Measurements from ENCODE around the gene FGD2.

The FGD2 gene, protein sequence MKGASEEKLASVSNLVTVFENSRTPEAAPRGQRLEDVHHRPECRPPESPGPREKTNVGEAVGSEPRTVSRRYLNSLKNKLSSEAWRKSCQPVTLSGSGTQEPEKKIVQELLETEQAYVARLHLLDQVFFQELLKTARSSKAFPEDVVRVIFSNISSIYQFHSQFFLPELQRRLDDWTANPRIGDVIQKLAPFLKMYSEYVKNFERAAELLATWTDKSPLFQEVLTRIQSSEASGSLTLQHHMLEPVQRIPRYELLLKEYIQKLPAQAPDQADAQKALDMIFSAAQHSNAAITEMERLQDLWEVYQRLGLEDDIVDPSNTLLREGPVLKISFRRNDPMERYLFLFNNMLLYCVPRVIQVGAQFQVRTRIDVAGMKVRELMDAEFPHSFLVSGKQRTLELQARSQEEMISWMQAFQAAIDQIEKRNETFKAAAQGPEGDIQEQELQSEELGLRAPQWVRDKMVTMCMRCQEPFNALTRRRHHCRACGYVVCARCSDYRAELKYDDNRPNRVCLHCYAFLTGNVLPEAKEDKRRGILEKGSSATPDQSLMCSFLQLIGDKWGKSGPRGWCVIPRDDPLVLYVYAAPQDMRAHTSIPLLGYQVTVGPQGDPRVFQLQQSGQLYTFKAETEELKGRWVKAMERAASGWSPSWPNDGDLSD

DNA sequence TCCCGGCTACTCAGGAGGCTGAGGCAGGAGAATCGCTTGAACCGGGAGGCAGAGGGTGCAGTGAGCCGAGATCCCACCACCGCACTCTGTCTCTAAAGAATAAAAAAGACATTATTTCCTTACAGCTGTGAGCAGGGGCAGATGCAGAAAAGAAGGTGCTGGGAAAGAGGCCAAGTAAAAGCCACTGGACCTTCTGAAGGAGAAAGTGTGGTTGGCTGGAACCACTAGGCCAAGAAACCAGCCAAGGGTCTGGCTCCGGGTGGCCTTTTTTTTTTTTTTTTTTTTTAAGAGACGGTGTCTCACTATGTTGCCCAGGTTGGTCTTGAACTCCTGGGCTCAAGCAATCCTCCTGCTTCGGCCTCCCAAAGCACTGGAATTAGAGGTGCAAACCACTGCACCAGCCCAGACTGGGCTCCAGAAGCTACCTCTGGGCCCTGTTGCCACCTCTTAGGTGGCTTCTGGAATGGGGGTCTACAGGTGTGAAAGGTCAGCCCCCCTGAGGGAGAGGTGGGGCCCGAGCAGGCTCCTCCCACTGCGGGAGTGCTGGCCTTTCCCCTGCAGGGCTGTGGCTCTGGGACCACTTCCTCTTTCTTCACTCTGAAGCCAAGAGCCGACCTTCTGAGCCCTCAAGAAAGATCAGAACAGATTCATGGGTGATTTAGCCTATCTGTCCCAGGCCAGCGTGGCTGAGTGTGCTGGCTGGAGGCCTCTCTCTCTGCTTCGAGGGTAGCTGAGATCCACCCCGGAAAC is at the start of gene FGD2:
Gene FGD2, plus strand, starts transcription at position 595 of the 750 bp plus-strand sequence. CDS start 163 bp downstream, outside the sequence.
- ATAC-seq, result no peak
- no peak for TF ChIP-seq ZFP30 (CRISPR knock-in tag; IDR thresholded peaks at IDR 0.05)
- no peak for TF ChIP-seq RARB (CRISPR knock-in tag; IDR thresholded peaks at IDR 0.05)
- TF ChIP-seq CSDC2 (CRISPR knock-in tag; IDR thresholded peaks at IDR 0.05), result no peak
- no peak for TF ChIP-seq TOX (CRISPR knock-in tag; IDR thresholded peaks at IDR 0.05; ENCODE audit: borderline replicate concordance)
- no peak for TF ChIP-seq ZNF70 (CRISPR knock-in tag; IDR thresholded peaks at IDR 0.05)
- TF ChIP-seq ZC3H10 (CRISPR knock-in tag; IDR thresholded peaks at IDR 0.05), result no peak
- no peak for TF ChIP-seq ZNF565 (CRISPR knock-in tag; conservative IDR thresholded peaks at IDR 0.05; ENCODE audit: low read depth)
- no peak for TF ChIP-seq BACH2 (CRISPR knock-in tag; IDR thresholded peaks at IDR 0.05; ENCODE audit: borderline replicate concordance)
- TF ChIP-seq, protein P1, sequence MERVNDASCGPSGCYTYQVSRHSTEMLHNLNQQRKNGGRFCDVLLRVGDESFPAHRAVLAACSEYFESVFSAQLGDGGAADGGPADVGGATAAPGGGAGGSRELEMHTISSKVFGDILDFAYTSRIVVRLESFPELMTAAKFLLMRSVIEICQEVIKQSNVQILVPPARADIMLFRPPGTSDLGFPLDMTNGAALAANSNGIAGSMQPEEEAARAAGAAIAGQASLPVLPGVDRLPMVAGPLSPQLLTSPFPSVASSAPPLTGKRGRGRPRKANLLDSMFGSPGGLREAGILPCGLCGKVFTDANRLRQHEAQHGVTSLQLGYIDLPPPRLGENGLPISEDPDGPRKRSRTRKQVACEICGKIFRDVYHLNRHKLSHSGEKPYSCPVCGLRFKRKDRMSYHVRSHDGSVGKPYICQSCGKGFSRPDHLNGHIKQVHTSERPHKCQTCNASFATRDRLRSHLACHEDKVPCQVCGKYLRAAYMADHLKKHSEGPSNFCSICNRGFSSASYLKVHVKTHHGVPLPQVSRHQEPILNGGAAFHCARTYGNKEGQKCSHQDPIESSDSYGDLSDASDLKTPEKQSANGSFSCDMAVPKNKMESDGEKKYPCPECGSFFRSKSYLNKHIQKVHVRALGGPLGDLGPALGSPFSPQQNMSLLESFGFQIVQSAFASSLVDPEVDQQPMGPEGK (CRISPR knock-in tag; IDR thresholded peaks at IDR 0.05; ENCODE audit: borderline replicate concordance), result no peak
- no peak for TF ChIP-seq ISL1 (CRISPR knock-in tag; IDR thresholded peaks at IDR 0.05)
- TF ChIP-seq, protein P2, sequence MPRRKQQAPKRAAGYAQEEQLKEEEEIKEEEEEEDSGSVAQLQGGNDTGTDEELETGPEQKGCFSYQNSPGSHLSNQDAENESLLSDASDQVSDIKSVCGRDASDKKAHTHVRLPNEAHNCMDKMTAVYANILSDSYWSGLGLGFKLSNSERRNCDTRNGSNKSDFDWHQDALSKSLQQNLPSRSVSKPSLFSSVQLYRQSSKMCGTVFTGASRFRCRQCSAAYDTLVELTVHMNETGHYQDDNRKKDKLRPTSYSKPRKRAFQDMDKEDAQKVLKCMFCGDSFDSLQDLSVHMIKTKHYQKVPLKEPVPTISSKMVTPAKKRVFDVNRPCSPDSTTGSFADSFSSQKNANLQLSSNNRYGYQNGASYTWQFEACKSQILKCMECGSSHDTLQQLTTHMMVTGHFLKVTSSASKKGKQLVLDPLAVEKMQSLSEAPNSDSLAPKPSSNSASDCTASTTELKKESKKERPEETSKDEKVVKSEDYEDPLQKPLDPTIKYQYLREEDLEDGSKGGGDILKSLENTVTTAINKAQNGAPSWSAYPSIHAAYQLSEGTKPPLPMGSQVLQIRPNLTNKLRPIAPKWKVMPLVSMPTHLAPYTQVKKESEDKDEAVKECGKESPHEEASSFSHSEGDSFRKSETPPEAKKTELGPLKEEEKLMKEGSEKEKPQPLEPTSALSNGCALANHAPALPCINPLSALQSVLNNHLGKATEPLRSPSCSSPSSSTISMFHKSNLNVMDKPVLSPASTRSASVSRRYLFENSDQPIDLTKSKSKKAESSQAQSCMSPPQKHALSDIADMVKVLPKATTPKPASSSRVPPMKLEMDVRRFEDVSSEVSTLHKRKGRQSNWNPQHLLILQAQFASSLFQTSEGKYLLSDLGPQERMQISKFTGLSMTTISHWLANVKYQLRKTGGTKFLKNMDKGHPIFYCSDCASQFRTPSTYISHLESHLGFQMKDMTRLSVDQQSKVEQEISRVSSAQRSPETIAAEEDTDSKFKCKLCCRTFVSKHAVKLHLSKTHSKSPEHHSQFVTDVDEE (CRISPR knock-in tag; IDR thresholded peaks at IDR 0.05), result no peak
- TF ChIP-seq GLIS3 (CRISPR knock-in tag; IDR thresholded peaks at IDR 0.05), result no peak
- no peak for TF ChIP-seq SNAI2 (CRISPR knock-in tag; IDR thresholded peaks at IDR 0.05)
- TF ChIP-seq, protein P3, sequence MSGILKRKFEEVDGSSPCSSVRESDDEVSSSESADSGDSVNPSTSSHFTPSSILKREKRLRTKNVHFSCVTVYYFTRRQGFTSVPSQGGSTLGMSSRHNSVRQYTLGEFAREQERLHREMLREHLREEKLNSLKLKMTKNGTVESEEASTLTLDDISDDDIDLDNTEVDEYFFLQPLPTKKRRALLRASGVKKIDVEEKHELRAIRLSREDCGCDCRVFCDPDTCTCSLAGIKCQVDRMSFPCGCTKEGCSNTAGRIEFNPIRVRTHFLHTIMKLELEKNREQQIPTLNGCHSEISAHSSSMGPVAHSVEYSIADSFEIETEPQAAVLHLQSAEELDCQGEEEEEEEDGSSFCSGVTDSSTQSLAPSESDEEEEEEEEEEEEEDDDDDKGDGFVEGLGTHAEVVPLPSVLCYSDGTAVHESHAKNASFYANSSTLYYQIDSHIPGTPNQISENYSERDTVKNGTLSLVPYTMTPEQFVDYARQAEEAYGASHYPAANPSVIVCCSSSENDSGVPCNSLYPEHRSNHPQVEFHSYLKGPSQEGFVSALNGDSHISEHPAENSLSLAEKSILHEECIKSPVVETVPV (CRISPR knock-in tag; IDR thresholded peaks at IDR 0.05), result no peak
- no peak for TF ChIP-seq PPARA (CRISPR knock-in tag; IDR thresholded peaks at IDR 0.05; ENCODE audit: borderline replicate concordance)
- TF ChIP-seq ZNF8 (CRISPR knock-in tag; IDR thresholded peaks at IDR 0.05), result no peak

DNA sequence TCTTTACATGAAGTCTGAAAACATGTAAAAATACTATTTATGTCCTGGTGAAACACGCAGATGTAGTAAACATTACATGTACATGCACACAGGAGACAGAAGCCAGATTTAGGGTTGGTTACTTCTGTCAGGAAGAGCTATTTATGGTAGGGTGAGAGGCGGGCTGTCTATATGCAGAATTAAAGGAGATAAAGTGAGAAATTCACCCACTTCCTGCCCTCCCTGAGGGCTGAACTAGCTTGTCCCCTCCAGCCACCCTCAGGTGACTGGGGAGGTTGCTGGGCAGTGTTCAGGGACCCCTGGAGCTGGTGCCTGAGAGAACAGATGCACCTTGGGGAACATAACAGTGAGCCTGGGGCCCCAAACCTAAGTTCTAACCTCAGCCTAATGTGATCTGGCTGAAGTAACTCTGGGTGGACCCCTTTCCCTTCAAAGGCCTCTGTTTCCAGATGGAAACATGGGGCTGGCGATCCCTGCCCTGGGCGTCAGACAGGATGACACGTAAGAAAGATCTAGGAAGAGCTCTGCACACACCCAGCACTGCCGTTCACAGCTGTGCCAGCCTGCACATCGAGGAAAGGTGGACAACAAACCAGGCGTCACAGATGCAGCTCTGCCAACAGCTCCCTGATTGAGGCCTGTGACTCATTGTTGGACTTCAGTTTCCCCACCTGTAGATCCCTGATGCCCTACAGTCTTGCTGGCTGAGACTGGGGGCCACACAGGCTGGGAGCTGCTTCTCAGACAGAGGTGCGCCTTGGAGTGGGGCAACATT is 49.6 kb upstream of the FGD2 start:
- ATAC-seq, result peak; percentile 36
- TF ChIP-seq OSR1 (CRISPR knock-in tag; IDR thresholded peaks at IDR 0.05) (no peak), ZNF565 (CRISPR knock-in tag; conservative IDR thresholded peaks at IDR 0.05; ENCODE audit: low read depth) (no peak), GLIS3 (CRISPR knock-in tag; IDR thresholded peaks at IDR 0.05) (no peak), CSDC2 (CRISPR knock-in tag; IDR thresholded peaks at IDR 0.05) (no peak), RARB (CRISPR knock-in tag; IDR thresholded peaks at IDR 0.05) (no peak)
- TF ChIP-seq, protein P4, sequence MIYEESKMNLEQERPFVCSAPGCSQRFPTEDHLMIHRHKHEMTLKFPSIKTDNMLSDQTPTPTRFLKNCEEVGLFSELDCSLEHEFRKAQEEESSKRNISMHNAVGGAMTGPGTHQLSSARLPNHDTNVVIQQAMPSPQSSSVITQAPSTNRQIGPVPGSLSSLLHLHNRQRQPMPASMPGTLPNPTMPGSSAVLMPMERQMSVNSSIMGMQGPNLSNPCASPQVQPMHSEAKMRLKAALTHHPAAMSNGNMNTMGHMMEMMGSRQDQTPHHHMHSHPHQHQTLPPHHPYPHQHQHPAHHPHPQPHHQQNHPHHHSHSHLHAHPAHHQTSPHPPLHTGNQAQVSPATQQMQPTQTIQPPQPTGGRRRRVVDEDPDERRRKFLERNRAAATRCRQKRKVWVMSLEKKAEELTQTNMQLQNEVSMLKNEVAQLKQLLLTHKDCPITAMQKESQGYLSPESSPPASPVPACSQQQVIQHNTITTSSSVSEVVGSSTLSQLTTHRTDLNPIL (CRISPR knock-in tag; IDR thresholded peaks at IDR 0.05; ENCODE audit: low read depth), result no peak

DNA sequence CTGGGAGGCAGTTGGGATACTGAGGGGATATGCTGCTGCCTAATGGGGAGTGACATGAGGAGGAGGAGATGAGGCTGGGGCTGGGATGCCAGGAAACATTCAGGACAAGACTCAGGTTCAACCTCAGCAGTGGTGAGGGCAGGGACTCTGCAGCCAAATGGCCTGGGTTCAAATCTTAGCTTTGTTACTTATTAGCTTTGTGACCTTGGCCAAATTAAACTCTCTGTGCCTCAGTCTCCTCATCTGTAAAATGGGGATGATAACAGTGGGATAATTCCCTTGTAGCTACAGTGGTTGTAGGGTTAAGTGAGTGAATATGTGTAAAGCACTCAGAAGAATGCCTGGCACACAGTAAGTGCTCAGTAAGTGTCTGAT is 49.0 kb upstream of the FGD2 start:
- no peak for ATAC-seq
- no peak for TF ChIP-seq ZNF70 (CRISPR knock-in tag; IDR thresholded peaks at IDR 0.05)
- TF ChIP-seq, protein P5, sequence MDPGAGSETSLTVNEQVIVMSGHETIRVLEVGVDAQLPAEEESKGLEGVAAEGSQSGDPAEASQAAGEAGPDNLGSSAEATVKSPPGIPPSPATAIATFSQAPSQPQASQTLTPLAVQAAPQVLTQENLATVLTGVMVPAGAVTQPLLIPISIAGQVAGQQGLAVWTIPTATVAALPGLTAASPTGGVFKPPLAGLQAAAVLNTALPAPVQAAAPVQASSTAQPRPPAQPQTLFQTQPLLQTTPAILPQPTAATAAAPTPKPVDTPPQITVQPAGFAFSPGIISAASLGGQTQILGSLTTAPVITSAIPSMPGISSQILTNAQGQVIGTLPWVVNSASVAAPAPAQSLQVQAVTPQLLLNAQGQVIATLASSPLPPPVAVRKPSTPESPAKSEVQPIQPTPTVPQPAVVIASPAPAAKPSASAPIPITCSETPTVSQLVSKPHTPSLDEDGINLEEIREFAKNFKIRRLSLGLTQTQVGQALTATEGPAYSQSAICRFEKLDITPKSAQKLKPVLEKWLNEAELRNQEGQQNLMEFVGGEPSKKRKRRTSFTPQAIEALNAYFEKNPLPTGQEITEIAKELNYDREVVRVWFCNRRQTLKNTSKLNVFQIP (CRISPR knock-in tag; IDR thresholded peaks at IDR 0.05; ENCODE audit: borderline replicate concordance, low read depth), result no peak
- TF ChIP-seq ESRRG (CRISPR knock-in tag; IDR thresholded peaks at IDR 0.05), result no peak
- no peak for TF ChIP-seq ZC3H10 (CRISPR knock-in tag; IDR thresholded peaks at IDR 0.05)
- no peak for TF ChIP-seq ZFP30 (CRISPR knock-in tag; IDR thresholded peaks at IDR 0.05)
- TF ChIP-seq ARNTL (CRISPR knock-in tag; IDR thresholded peaks at IDR 0.05; ENCODE audit: borderline replicate concordance, low read depth), result no peak
- TF ChIP-seq TOX (CRISPR knock-in tag; IDR thresholded peaks at IDR 0.05; ENCODE audit: borderline replicate concordance), result no peak
- TF ChIP-seq PPARA (CRISPR knock-in tag; IDR thresholded peaks at IDR 0.05; ENCODE audit: borderline replicate concordance), result no peak
- TF ChIP-seq ZNF8 (CRISPR knock-in tag; IDR thresholded peaks at IDR 0.05), result no peak
- TF ChIP-seq, protein P1 (CRISPR knock-in tag; IDR thresholded peaks at IDR 0.05; ENCODE audit: borderline replicate concordance), result no peak
- no peak for TF ChIP-seq RARB (CRISPR knock-in tag; IDR thresholded peaks at IDR 0.05)
- TF ChIP-seq CSDC2 (CRISPR knock-in tag; IDR thresholded peaks at IDR 0.05), result no peak
- TF ChIP-seq TCF4 (CRISPR knock-in tag; IDR thresholded peaks at IDR 0.05; ENCODE audit: borderline replicate concordance), result no peak
- no peak for TF ChIP-seq SNAI2 (CRISPR knock-in tag; IDR thresholded peaks at IDR 0.05)
